Fibroblast of mammary gland (primary cell): ENCODE results near the gene ADRM1.

ENCODE experiments used
- DNase-seq: peaks from one replicate; pipeline ENCODE4 v3.0.0-alpha.2; 2010; ENCODE audit warnings: low read depth
- H3K4me3 ChIP-seq: 2 replicates; pipeline ENCODE4 v1.5.1; 2011; ENCODE audit warnings: low read depth, mild to moderate bottlenecking, low read length, moderate library complexity; ENCODE audit not compliant: control insufficient read depth
- CTCF ChIP-seq: conservative IDR thresholded peaks from 2 replicates; pipeline ENCODE4 v1.5.1; 2011; ENCODE audit warnings: low read depth, low read length, inconsistent platforms; ENCODE audit not compliant: control insufficient read depth, insufficient read depth

The ADRM1 gene

GRCh38 chr20:62348604-62349003 is 45.8 kb downstream of the ADRM1 start:
- no peak for DNase-seq
- TF ChIP-seq CTCF = no peak
- H3K4me3 ChIP-seq = no peak overlapping the region

GRCh38 chr20:62349556-62350097 is 46.8 kb downstream of the ADRM1 start:
- TF ChIP-seq CTCF = no peak
- DNase-seq = no peak
- no peak overlapping the region for H3K4me3 ChIP-seq

GRCh38 chr20:62350098-62350628 is 47.4 kb downstream of the ADRM1 start:
- no peak for TF ChIP-seq CTCF
- no peak for DNase-seq

GRCh38 chr20:62350629-62351422 is 48.0 kb downstream of the ADRM1 start:
- H3K4me3 ChIP-seq = no peak overlapping the region
- no peak for DNase-seq
- TF ChIP-seq CTCF = no peak

More at GRCh38 chr20:62350098-62350628, 47.4 kb downstream of the ADRM1 start:
- no peak overlapping the region for H3K4me3 ChIP-seq

GRCh38 chr20:62351469-62352401 is 48.9 kb downstream of the ADRM1 start:
- DNase-seq = no peak
- no peak for TF ChIP-seq CTCF
- no peak overlapping the region for H3K4me3 ChIP-seq
